HepG2 (cell line): ENCODE data around the gene PLEKHB2. TPM values are rescaled to one million over a fixed set of nuclear protein-coding genes. Genes with fewer than 3 reads are reported as not detected.

Experiments
- ATAC-seq: fragments of 200-7000 bp; cut with Tn5 transposase; 3 replicates; pipeline ENCODE4 v1.9.1; 2020; ENCODE audit warnings: mild to moderate bottlenecking, moderate library complexity
- BruUV-seq: library from RNA; stranded (reverse); fragments of 400-500 nt; replicated peaks from 2 replicates; lab custom pipeline; 2021; lab: Mats Ljungman, UMichigan
- CTCF ChIA-PET: fragments of 300-600 bp; formaldehyde crosslinking; extraction: SDS; loops from one replicate; lab custom pipeline; 2021; ENCODE audit warnings: low total read pairs, inconsistent platforms, low intra/inter-chr PET ratio; lab: Yijun Ruan, JAX
- POLR2A ChIA-PET: fragments of 350-600 bp; sonication (Branson Sonifier 250); formaldehyde crosslinking; loops from one replicate; lab custom pipeline; 2020; ENCODE audit warnings: antibody characterized with exemption, inconsistent platforms; lab: Yijun Ruan, JAX
- DNase-seq: peaks from one replicate; pipeline ENCODE4 v3.0.0-alpha.2; 2015; ENCODE audit warnings: low spot score
- FAIRE-seq: peaks from 3 replicates; lab custom pipeline; 2011; peaks lifted over from hg19 to GRCh38; lab: Jason Lieb, UNC
- H2AFZ ChIP-seq: one replicate; pipeline ENCODE4 v1.6.1; 2011; ENCODE audit warnings: low read length, inconsistent platforms
- H3K27ac ChIP-seq: fragments of 300-600 bp; 3 replicates; pipeline ENCODE4 v1.8.0; 2011; ENCODE audit warnings: mixed run types, mild to moderate bottlenecking, mixed read lengths, low read length, inconsistent platforms; ENCODE audit not compliant: insufficient read depth; ENCODE audit errors: extremely low read length
- H3K27me3 ChIP-seq, 2 experiments: fragments of 200-600 bp in 1 of 2; 2 replicates in 1 of 2; 3 replicates in 1 of 2; pipeline versions ENCODE4 v1.6.0 to v1.8.0; 2011; ENCODE audit warnings: low read length in 2 of 2, mild to moderate bottlenecking in 2 of 2, moderate library complexity in 2 of 2, inconsistent platforms in 1 of 2; ENCODE audit not compliant: insufficient read depth in 2 of 2, control insufficient read depth in 1 of 2
- H3K36me3 ChIP-seq, 2 experiments: fragments of 200-600 bp in 1 of 2; replicated peaks in 1 of 2; 2 replicates in 1 of 2; 3 replicates in 1 of 2; pipeline versions ENCODE4 v1.5.1 to v1.8.0; 2011; ENCODE audit warnings: low read length in 2 of 2, inconsistent platforms in 1 of 2; ENCODE audit not compliant: insufficient read depth in 2 of 2, control insufficient read depth in 1 of 2
- H3K4me1 ChIP-seq: 2 replicates; pipeline ENCODE4 v1.5.1; 2012; ENCODE audit warnings: low read length, inconsistent platforms; ENCODE audit not compliant: insufficient read depth
- H3K4me2 ChIP-seq: 2 replicates; pipeline ENCODE4 v1.6.0; 2011; ENCODE audit warnings: low read depth, low read length, inconsistent platforms
- H3K4me3 ChIP-seq, 3 experiments: fragments of 200-600 bp in 1 of 3; sonication (generic), shearing (Covaris generic) in 1 of 3; replicated peaks in 1 of 3; 2 replicates each; pipeline ENCODE4 v1.5.1; 2011 to 2016; ENCODE audit warnings: low read length in 3 of 3, inconsistent platforms in 2 of 3, low read depth in 2 of 3, mild to moderate bottlenecking in 2 of 3, control low read depth in 1 of 3, mixed read lengths in 1 of 3; ENCODE audit not compliant: insufficient read depth in 1 of 3
- H3K79me2 ChIP-seq: one replicate; pipeline ENCODE4 v1.6.1; 2011; ENCODE audit warnings: low read length, inconsistent platforms; ENCODE audit not compliant: insufficient read depth
- H3K9ac ChIP-seq: 2 replicates; pipeline ENCODE4 v1.6.0; 2011; ENCODE audit warnings: mild to moderate bottlenecking, low read depth, low read length, inconsistent platforms; ENCODE audit not compliant: insufficient read depth
- H3K9me3 ChIP-seq: 2 replicates; pipeline ENCODE4 v1.5.1; 2012; ENCODE audit warnings: mild to moderate bottlenecking, low read length
- H4K20me1 ChIP-seq: 2 replicates; pipeline ENCODE4 v1.6.0; 2011; ENCODE audit warnings: inconsistent platforms, mild to moderate bottlenecking, low read length, moderate library complexity; ENCODE audit not compliant: insufficient read depth
- IRF1 ChIP-seq: sonication (generic); formaldehyde crosslinking; IDR thresholded peaks from 2 replicates; pipeline ENCODE4 v1.4.0; 2020; ENCODE audit warnings: low read depth, mild to moderate bottlenecking, missing genetic modification reagents
- MED13 ChIP-seq: sonication (generic); formaldehyde crosslinking; IDR thresholded peaks from 2 replicates; pipeline ENCODE4 v1.5.0; 2020; ENCODE audit warnings: missing genetic modification reagents
- MEIS1 ChIP-seq: sonication (generic); formaldehyde crosslinking; IDR thresholded peaks from 2 replicates; pipeline ENCODE4 v1.9.0; 2021; ENCODE audit warnings: mild to moderate bottlenecking, missing genetic modification reagents, moderate library complexity, borderline replicate concordance
- NR2F2 ChIP-seq: IDR thresholded peaks from 2 replicates; pipeline ENCODE4 v1.6.1; 2012; ENCODE audit warnings: low read depth, inconsistent platforms, borderline replicate concordance
- ZBTB2 ChIP-seq: sonication (generic); formaldehyde crosslinking; IDR thresholded peaks from 2 replicates; pipeline ENCODE4 v1.8.0; 2022; ENCODE audit warnings: low read depth, missing genetic modification reagents
- ZBTB34 ChIP-seq: sonication (generic); formaldehyde crosslinking; IDR thresholded peaks from 2 replicates; pipeline ENCODE4 v1.8.0; 2022; ENCODE audit warnings: mild to moderate bottlenecking, missing genetic modification reagents
- ZNF280B ChIP-seq: sonication (generic); formaldehyde crosslinking; IDR thresholded peaks from 2 replicates; pipeline ENCODE4 v1.5.0; 2020; ENCODE audit warnings: missing genetic modification reagents, mild to moderate bottlenecking, borderline replicate concordance
- ZSCAN5A ChIP-seq: sonication (generic); formaldehyde crosslinking; IDR thresholded peaks from 2 replicates; pipeline ENCODE4 v1.8.0; 2022; ENCODE audit warnings: mild to moderate bottlenecking, missing genetic modification reagents, borderline replicate concordance
- WGBS: methylation state at CpG from one replicate; pipeline ENCODE4 v1.1.6; 2017; ENCODE audit warnings: low lambda C conversion rate; 5-methylcytosine and 5-hydroxymethylcytosine counted together
- in situ Hi-C: cut with HindIII; loops from 2 replicates; pipeline ENCODE4 v1.10.0; 2017; ENCODE audit warnings: low pct_unique_long_range_greater_than_20kb; ENCODE audit not compliant: extremely low pct_ligation_motif_present
- intact Hi-C: fragments of 100-400 bp; cut with micrococcal nuclease; formaldehyde crosslinking; loops from one replicate; pipeline ENCODE4 v1.10.0; 2022; ENCODE audit not compliant: unreplicated experiment
- polyA plus RNA-seq, 8 experiments: library from polyadenylated mRNA; depleted of rRNA in 3 of 8; stranded (reverse) in 7 of 8; unstranded in 1 of 8; fragments of >200 nt; fragmentation: Illumina TruSeq in 4 of 8; extraction: Trizol in 4 of 8; gene quantifications; 2 replicates each; pipeline versions ENCODE4 v1.2.1 to v1.2.3, GENCODE V29; 2011 to 2016; ENCODE audit warnings: low read depth in 4 of 8, missing spikeins in 1 of 8, mixed read lengths in 1 of 8; ENCODE audit not compliant: insufficient read depth in 1 of 8
- total RNA-seq, 5 experiments: library from RNA; depleted of rRNA; stranded (reverse); fragments of >200 nt; fragmentation: Illumina TruSeq; extraction: Trizol; gene quantifications; 2 replicates each; pipeline ENCODE4 v1.2.3, GENCODE V29; 2016; ENCODE audit warnings: low read depth in 1 of 5

Gene PLEKHB2
- total and polyA plus RNA-seq, 2 of the 13 experiments (the other 11 are each of a cell fraction or from before 2014, with no cell fraction given), result 73.0 to 78.9 TPM

GRCh38 chr2:131056932-131057287 lies 48.2 kb upstream of the PLEKHB2 start:
- Histone ChIP-seq H3K27me3 (no peaks in the 10 kb centered on the region), H3K79me2 (peaks cover 66% of the 10 kb centered on the region), H3K9me3 (no peaks in the 10 kb centered on the region), H3K4me3 (no peak overlapping the region), H4K20me1 (peaks cover 37% of the 10 kb centered on the region), H3K9ac (no peak overlapping the region), H3K27ac (no peak overlapping the region), H3K4me2 (no peak overlapping the region), H3K36me3 (peaks cover 44 to 88% of the 10 kb centered on the region in 2 experiments), H3K4me1 (no peaks in the 10 kb centered on the region)
- 94% methylated on average over 4 of the region's 4 CpGs for WGBS
- intact Hi-C loops, result no loop called here
- BruUV-seq, result no TSS peak
- ATAC-seq, result no peak
- CTCF ChIA-PET, result no interaction called here
- POLR2A ChIA-PET, result no interaction called here
- TF ChIP-seq IRF1 (no peak), ZBTB2 (CRISPR knock-in tag) (no peak), MEIS1 (CRISPR knock-in tag) (no peak), NR2F2 (no peak), ZNF280B (no peak), ZSCAN5A (no peak), MED13 (CRISPR knock-in tag) (no peak), ZBTB34 (CRISPR knock-in tag) (no peak)
- TF ChIP-seq, all 625 proteins: peak for 0
- no peak for DNase-seq
- FAIRE-seq, result no peak
- H2AFZ ChIP-seq, result no peak overlapping the region
- in situ Hi-C loops, result no loop called here
